ENCODE measurements around the gene TSPAN18. TPM values are rescaled to one million over a fixed set of nuclear protein-coding genes. Genes with fewer than 3 reads are reported as not detected.

TSPAN18 gene
- polyA plus RNA-seq, 1 of the 3 experiments (the other 2 are of a cell fraction): 0.72 TPM

DNA sequence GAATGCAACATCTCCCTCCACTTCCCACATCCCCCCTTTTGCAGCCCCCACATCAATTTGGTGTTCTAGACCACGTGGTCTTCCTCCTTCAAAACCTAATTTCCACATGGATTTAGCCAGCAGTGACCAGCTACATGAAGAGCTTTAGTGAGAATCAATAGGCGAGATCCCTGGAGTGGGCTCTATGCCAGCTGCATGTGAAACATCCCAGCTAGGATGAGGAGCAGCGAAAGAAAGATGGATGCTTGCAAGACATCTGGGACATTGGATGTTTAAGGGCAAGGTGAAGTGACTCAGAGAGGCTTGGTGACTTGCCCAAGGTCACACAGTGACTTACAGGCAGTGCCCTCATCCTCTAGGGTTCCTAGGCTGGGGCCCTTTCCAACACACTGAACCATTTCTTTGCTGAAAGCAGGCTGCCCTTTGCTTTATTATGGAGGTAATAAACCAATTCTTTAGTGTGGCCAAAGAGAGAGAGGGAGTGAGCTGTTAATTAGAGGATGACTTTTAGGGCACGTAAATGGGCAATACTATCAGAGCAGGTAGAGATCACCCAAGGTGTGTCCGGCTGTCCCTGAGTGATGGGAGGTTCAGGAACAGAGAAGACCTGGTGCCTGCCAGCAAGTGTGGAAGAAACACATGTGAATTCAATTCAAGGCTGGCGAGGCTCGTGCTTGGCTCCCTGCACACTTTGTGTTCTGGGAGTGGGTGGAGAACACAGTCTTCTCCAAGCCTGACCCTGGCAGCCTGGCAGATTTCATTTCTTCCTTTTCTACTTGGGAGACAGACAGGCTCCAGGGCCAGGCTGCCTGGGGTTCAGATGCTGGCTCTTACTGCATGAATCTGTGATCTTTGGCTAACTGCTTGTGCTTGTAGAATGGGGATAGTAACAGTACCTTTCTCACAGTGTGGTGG is 24.0 kb downstream of the TSPAN18 start:
- DNase-seq: no peak
- Histone ChIP-seq H3K4me2 (no peak overlapping the region), H3K9me2 (no peaks in the 10 kb centered on the region), H3K79me2 (ENCODE audit: insufficient read depth) (no peaks in the 10 kb centered on the region), H3F3A (replicated peaks; ENCODE audit: insufficient read depth) (no peaks in the 10 kb centered on the region), H3K27ac (ENCODE audit: low read depth in 2 of 2, low read length in 1 of 2) (peak overlapping the region in 1 of 2 experiments; percentile 64; a peak in 2 of 4 replicates), H3K9me3 (no peaks in the 10 kb centered on the region), H3K4me3 (ENCODE audit: low read depth in 2 of 2, low read length in 1 of 2) (no peak overlapping the region), H2AFZ (ENCODE audit: low read depth) (no peak overlapping the region), H3K4me1 (ENCODE audit: control insufficient read depth in 1 of 2, insufficient read depth in 2 of 2, low read depth in 1 of 2, low read length in 1 of 2) (peaks cover 9 to 68% of the 10 kb centered on the region in 2 experiments; a peak in 3 of 4 replicates), H4K20me1 (ENCODE audit: insufficient read depth) (no peaks in the 10 kb centered on the region), H3K36me3 (replicated peaks in 1 of 2; ENCODE audit: control insufficient read depth in 1 of 2, insufficient read depth in 2 of 2, low read length in 1 of 2) (no peaks in the 10 kb centered on the region), H3K9ac (no peak overlapping the region), H3K27me3 (ENCODE audit: insufficient read depth) (no peaks in the 10 kb centered on the region; the same call in 1 of the 2 replicates)
- 69% methylated on average over 7 of the region's 7 CpGs for WGBS (ENCODE audit: low lambda C conversion rate)
- CTCF ChIA-PET: interaction anchor here (0.7 to 8.2 kb wide), 3 partner anchors 25 to 161 kb away, joined by 3 to 71 read pairs (median 12); no protein-coding TSS in a partner anchor
- no peak for TF ChIP-seq JUND (IDR thresholded peaks at IDR 0.05)
- TF ChIP-seq, protein P1, sequence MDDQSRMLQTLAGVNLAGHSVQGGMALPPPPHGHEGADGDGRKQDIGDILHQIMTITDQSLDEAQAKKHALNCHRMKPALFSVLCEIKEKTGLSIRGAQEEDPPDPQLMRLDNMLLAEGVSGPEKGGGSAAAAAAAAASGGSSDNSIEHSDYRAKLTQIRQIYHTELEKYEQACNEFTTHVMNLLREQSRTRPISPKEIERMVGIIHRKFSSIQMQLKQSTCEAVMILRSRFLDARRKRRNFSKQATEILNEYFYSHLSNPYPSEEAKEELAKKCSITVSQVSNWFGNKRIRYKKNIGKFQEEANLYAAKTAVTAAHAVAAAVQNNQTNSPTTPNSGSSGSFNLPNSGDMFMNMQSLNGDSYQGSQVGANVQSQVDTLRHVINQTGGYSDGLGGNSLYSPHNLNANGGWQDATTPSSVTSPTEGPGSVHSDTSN (IDR thresholded peaks at IDR 0.05): no peak
- TF ChIP-seq, protein P2, sequence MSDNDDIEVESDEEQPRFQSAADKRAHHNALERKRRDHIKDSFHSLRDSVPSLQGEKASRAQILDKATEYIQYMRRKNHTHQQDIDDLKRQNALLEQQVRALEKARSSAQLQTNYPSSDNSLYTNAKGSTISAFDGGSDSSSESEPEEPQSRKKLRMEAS (IDR thresholded peaks at IDR 0.05; ENCODE audit: low read depth): no peak
- TF ChIP-seq GABPA (IDR thresholded peaks at IDR 0.05; ENCODE audit: low read depth): no peak
- POLR2A ChIA-PET: interaction anchor here (1.0 kb wide), 1 partner anchor 19 kb away, joined by 3 read pairs; no protein-coding TSS in a partner anchor

DNA sequence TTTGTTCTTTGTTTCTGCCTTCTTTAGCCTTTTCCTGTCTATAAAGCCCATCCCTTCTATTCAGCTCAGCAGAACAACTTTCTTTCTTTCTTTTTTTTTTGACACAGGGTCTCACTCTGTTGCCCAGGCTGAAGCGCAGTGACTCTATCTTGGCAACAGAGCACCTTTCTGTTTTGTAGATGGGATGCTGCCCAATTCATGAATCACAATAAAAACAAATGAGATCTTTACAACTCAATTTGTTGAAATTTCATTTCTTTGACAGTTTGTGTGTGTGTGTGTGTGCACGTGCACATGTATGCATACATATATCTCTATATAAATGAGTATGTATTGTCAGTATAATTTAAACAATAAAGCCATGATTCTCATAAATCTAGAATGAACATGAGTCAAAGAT is 25.5 kb downstream of the TSPAN18 start:
- CTCF ChIA-PET: interaction anchor here (0.6 to 8.2 kb wide), 5 partner anchors 14 to 142 kb away, joined by 3 to 71 read pairs (median 4); no protein-coding TSS in a partner anchor
- POLR2A ChIA-PET: no interaction called here
- no peaks in the 10 kb centered on the region for H3K9me2 ChIP-seq
- no peak overlapping the region for H3K4me2 ChIP-seq
- no peaks in the 10 kb centered on the region for H3K9me3 ChIP-seq
- no peaks in the 10 kb centered on the region for H3K36me3 ChIP-seq (replicated peaks in 1 of 2; ENCODE audit: control insufficient read depth in 1 of 2, insufficient read depth in 2 of 2, low read length in 1 of 2)
- H3K27ac ChIP-seq (ENCODE audit: low read depth in 2 of 2, low read length in 1 of 2): peak overlapping the region in 1 of 2 experiments; percentile 78; a peak in 2 of 4 replicates
- no peak for DNase-seq
- no peak overlapping the region for H2AFZ ChIP-seq (ENCODE audit: low read depth)
- H3K79me2 ChIP-seq (ENCODE audit: insufficient read depth): no peaks in the 10 kb centered on the region
- no peaks in the 10 kb centered on the region for H4K20me1 ChIP-seq (ENCODE audit: insufficient read depth)
- TF ChIP-seq FOXM1 (IDR thresholded peaks at IDR 0.05; ENCODE audit: low read depth): no peak
- TF ChIP-seq JUND (IDR thresholded peaks at IDR 0.05): no peak
- no peak for TF ChIP-seq RXRA (IDR thresholded peaks at IDR 0.05; ENCODE audit: borderline replicate concordance, low read depth)
- TF ChIP-seq, protein P3, sequence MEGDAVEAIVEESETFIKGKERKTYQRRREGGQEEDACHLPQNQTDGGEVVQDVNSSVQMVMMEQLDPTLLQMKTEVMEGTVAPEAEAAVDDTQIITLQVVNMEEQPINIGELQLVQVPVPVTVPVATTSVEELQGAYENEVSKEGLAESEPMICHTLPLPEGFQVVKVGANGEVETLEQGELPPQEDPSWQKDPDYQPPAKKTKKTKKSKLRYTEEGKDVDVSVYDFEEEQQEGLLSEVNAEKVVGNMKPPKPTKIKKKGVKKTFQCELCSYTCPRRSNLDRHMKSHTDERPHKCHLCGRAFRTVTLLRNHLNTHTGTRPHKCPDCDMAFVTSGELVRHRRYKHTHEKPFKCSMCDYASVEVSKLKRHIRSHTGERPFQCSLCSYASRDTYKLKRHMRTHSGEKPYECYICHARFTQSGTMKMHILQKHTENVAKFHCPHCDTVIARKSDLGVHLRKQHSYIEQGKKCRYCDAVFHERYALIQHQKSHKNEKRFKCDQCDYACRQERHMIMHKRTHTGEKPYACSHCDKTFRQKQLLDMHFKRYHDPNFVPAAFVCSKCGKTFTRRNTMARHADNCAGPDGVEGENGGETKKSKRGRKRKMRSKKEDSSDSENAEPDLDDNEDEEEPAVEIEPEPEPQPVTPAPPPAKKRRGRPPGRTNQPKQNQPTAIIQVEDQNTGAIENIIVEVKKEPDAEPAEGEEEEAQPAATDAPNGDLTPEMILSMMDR (IDR thresholded peaks at IDR 0.05): no peak
- TF ChIP-seq NRF1 (IDR thresholded peaks at IDR 0.05; ENCODE audit: low read depth, low read length): no peak
- no peak for TF ChIP-seq NFIC (IDR thresholded peaks at IDR 0.05; ENCODE audit: borderline replicate concordance)
- TF ChIP-seq MXI1 (IDR thresholded peaks at IDR 0.05; ENCODE audit: low read depth, low read length): no peak
- no peak for TF ChIP-seq ELF1 (IDR thresholded peaks at IDR 0.05)
- H3F3A ChIP-seq (replicated peaks; ENCODE audit: insufficient read depth): no peaks in the 10 kb centered on the region
- WGBS (ENCODE audit: low lambda C conversion rate): 87% methylated on average over 2 of the region's 2 CpGs
- peaks cover 9 to 57% of the 10 kb centered on the region in 2 experiments; a peak in 3 of 4 replicates for H3K4me1 ChIP-seq (ENCODE audit: control insufficient read depth in 1 of 2, insufficient read depth in 2 of 2, low read depth in 1 of 2, low read length in 1 of 2)
- H3K4me3 ChIP-seq (ENCODE audit: low read depth in 2 of 2, low read length in 1 of 2): no peak overlapping the region
- no peaks in the 10 kb centered on the region; the same call in 1 of the 2 replicates for H3K27me3 ChIP-seq (ENCODE audit: insufficient read depth)
- H3K9ac ChIP-seq: no peak overlapping the region
